Measurements from ENCODE around the gene CCDC116. TPM values are rescaled to one million over a fixed set of nuclear protein-coding genes. Genes with fewer than 3 reads are reported as not detected.

CCDC116 gene
- total RNA-seq, 2 donors from 2014 or later, result 0.46 to 0.84 TPM

DNA sequence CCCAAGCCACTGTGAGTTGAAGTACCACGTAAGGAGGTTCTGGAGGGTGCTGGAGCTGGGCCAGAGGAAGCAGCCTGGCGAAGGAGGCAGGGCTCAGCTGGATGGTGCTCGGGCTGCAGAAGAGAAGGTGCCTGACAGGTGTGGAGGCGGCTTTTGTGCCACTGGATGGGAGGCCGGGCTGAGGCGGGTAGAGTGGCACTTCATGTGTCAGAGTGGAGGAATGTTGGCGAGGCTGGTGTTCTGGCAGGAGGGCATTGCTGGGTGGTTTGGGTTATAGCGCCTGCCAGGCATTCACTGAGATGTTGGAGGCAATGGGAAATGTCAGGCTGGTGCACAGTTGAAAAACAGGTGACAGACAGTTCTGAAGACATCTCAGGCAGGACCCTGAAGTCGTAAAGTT is 40.9 kb upstream of the CCDC116 start:
- no peak overlapping the region for H3K27ac ChIP-seq (ENCODE audit: low read depth, low read length)
- TF ChIP-seq, protein P1, sequence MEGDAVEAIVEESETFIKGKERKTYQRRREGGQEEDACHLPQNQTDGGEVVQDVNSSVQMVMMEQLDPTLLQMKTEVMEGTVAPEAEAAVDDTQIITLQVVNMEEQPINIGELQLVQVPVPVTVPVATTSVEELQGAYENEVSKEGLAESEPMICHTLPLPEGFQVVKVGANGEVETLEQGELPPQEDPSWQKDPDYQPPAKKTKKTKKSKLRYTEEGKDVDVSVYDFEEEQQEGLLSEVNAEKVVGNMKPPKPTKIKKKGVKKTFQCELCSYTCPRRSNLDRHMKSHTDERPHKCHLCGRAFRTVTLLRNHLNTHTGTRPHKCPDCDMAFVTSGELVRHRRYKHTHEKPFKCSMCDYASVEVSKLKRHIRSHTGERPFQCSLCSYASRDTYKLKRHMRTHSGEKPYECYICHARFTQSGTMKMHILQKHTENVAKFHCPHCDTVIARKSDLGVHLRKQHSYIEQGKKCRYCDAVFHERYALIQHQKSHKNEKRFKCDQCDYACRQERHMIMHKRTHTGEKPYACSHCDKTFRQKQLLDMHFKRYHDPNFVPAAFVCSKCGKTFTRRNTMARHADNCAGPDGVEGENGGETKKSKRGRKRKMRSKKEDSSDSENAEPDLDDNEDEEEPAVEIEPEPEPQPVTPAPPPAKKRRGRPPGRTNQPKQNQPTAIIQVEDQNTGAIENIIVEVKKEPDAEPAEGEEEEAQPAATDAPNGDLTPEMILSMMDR (conservative IDR thresholded peaks at IDR 0.05), result no peak
- H3K36me3 ChIP-seq (ENCODE audit: control insufficient read depth, insufficient read depth, low read length), result peaks cover 65% of the 10 kb centered on the region
- H3K4me3 ChIP-seq (ENCODE audit: low read length), result no peak overlapping the region
- H3K9me3 ChIP-seq (ENCODE audit: control insufficient read depth, low read length), result no peaks in the 10 kb centered on the region
- no peak overlapping the region for H3K27ac Mint-ChIP-seq
- no peaks in the 10 kb centered on the region for H3K4me1 ChIP-seq (ENCODE audit: control insufficient read depth, insufficient read depth, low read length)
- H3K9ac ChIP-seq (ENCODE audit: extremely low read depth, low read length, poor library complexity, severe bottlenecking), result no peak overlapping the region
- no peaks in the 10 kb centered on the region for H3K9me3 Mint-ChIP-seq
- no peaks in the 10 kb centered on the region for H3K27me3 Mint-ChIP-seq (ENCODE audit: insufficient read depth)
- no peak for DNase-seq
- peaks cover 12% of the 10 kb centered on the region for H3K4me1 Mint-ChIP-seq
- H3K4me3 Mint-ChIP-seq, result no peak overlapping the region
- H3K36me3 Mint-ChIP-seq (ENCODE audit: low read depth), result peaks cover 60% of the 10 kb centered on the region
- H3K27me3 ChIP-seq (ENCODE audit: control insufficient read depth, insufficient read depth, low read length, poor library complexity, severe bottlenecking), result no peaks in the 10 kb centered on the region
- 94 to 97% methylated on average over 9 of the region's 9 CpGs for WGBS, 2 experiments (ENCODE audit: insufficient coverage in 1 of 2, insufficient read length in 1 of 2)

DNA sequence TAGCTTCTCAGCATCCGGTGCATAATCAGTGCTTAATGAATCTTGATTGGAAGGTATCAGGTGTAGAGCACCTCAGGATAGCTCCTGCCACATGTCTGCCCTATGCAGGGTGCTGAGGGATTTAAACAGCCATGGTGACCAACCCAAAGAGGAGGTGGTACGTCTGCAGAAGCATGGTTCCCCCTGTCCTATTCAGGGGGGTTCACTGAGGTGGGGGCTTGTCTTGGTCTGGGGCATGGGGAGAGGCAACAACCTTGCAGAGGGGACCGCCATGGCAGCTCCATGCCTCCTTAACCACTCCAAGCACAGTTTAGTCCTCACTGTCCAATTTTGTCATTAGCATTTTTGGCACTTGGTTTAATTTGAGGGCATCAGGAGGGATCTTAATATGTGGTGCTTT is 40.1 kb upstream of the CCDC116 start:
- no peak overlapping the region for H3K4me3 Mint-ChIP-seq
- no peak for DNase-seq

DNA sequence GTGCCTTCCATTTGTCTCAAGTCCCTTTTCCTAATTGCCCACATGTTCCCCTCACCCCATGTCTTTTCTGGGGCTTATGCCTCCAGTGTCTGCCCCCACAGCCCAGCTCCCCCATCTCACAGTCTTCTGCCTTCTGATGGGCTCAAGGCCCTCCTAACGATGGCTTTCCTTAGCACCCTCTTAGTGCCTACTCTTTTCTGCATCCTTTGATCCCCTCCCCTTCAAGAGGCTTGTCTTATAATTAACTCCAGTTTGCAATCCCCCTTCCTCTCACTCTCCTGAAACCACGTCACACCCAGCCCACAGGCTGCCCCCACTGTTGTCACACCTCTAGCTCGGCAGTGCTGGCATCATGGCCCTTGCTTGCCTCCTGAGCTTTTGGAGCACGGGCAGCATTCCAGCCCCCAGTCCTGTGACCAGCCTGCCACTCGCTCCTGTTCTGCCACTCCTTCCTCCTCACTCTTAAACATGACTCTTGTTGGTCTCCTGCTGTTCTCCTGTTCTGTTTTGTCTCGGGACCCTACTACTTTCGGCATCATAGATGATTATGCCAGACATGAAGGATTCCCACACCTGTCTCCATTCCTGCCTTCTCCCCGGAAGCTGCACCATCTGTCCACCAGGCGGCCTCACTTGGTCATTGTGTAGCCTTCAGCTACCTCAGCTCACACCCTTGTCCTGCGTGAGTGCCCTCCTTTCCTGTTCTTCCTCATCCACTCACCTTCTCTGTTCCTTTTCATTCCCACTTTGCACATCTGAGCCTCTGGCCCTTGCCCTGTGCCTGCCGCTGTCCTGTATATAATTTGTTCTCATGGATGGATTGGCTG is 38.9 kb upstream of the CCDC116 start:
- Histone ChIP-seq H3K27me3 (ENCODE audit: control insufficient read depth, insufficient read depth, low read length, poor library complexity, severe bottlenecking) (no peaks in the 10 kb centered on the region), H3K9me3 (ENCODE audit: control insufficient read depth, low read length) (no peaks in the 10 kb centered on the region), H3K4me1 (ENCODE audit: control insufficient read depth, insufficient read depth, low read length) (no peaks in the 10 kb centered on the region), H3K36me3 (ENCODE audit: control insufficient read depth, insufficient read depth, low read length) (peaks cover 73% of the 10 kb centered on the region), H3K9ac (ENCODE audit: extremely low read depth, low read length, poor library complexity, severe bottlenecking) (no peak overlapping the region), H3K4me3 (ENCODE audit: low read length) (no peak overlapping the region), H3K27ac (ENCODE audit: low read depth, low read length) (no peak overlapping the region)
- Mint-ChIP-seq H3K9me3 (no peaks in the 10 kb centered on the region), H3K4me1 (peaks cover 12% of the 10 kb centered on the region), H3K27me3 (ENCODE audit: insufficient read depth) (no peaks in the 10 kb centered on the region), H3K4me3 (no peak overlapping the region), H3K36me3 (ENCODE audit: low read depth) (peaks cover 58% of the 10 kb centered on the region), H3K27ac (peak overlapping the region; percentile 1)
- TF ChIP-seq, protein P1 (conservative IDR thresholded peaks at IDR 0.05), result peak; percentile 82
- WGBS, 2 experiments (ENCODE audit: insufficient coverage in 1 of 2, insufficient read length in 1 of 2), result 84 to 86% methylated on average over 6 to 11 of the region's 11 CpGs
- DNase-seq, result peak; percentile 83

More for the DNA sequence above, 40.1 kb upstream of the CCDC116 start:
- Histone ChIP-seq H3K4me3 (ENCODE audit: low read length) (no peak overlapping the region), H3K9ac (ENCODE audit: extremely low read depth, low read length, poor library complexity, severe bottlenecking) (no peak overlapping the region), H3K9me3 (ENCODE audit: control insufficient read depth, low read length) (no peaks in the 10 kb centered on the region), H3K27me3 (ENCODE audit: control insufficient read depth, insufficient read depth, low read length, poor library complexity, severe bottlenecking) (no peaks in the 10 kb centered on the region), H3K36me3 (ENCODE audit: control insufficient read depth, insufficient read depth, low read length) (peaks cover 69% of the 10 kb centered on the region), H3K4me1 (ENCODE audit: control insufficient read depth, insufficient read depth, low read length) (no peaks in the 10 kb centered on the region), H3K27ac (ENCODE audit: low read depth, low read length) (no peak overlapping the region)
- Mint-ChIP-seq H3K9me3 (no peaks in the 10 kb centered on the region), H3K36me3 (ENCODE audit: low read depth) (peaks cover 61% of the 10 kb centered on the region), H3K27ac (no peak overlapping the region), H3K27me3 (ENCODE audit: insufficient read depth) (no peaks in the 10 kb centered on the region), H3K4me1 (peaks cover 12% of the 10 kb centered on the region)
- WGBS, 2 experiments (ENCODE audit: insufficient coverage in 1 of 2, insufficient read length in 1 of 2), result 100% methylated on average over 2 to 3 of the region's 3 CpGs
- TF ChIP-seq, protein P1 (conservative IDR thresholded peaks at IDR 0.05), result no peak
